Loucy (cell line): ENCODE results near the gene KRTAP10-2.

ENCODE experiments used
- CTCF ChIP-seq: fragments of 200-600 bp; sonication (generic); conservative IDR thresholded peaks from 2 replicates; pipeline ENCODE4 v1.5.1; 2014; ENCODE audit warnings: mild to moderate bottlenecking, antibody characterized with exemption, low read length
- EZH2phosphoT487 ChIP-seq: fragments of 200-600 bp; IDR thresholded peaks from 2 replicates; pipeline ENCODE4 v1.6.1; 2018; ENCODE audit warnings: antibody characterized with exemption, mild to moderate bottlenecking, moderate library complexity, borderline replicate concordance

- TF ChIP-seq CTCF (no peak), EZH2phosphoT487 (no peak)
These were observed 23.9 kb downstream of the KRTAP10-2 start for GRCh38 chr21:44527156-44527982.
